NCI-H524 (cell line): ENCODE data around the gene PLCE1.
A peak's percentile ranks its signal among the peaks of the same experiment; 100 is the strongest.

Experiments used
- DNase-seq, 2 experiments: peaks; one replicate each; lab custom pipeline; 2025; lab: John Stamatoyannopoulos, UW

Gene PLCE1

DNA sequence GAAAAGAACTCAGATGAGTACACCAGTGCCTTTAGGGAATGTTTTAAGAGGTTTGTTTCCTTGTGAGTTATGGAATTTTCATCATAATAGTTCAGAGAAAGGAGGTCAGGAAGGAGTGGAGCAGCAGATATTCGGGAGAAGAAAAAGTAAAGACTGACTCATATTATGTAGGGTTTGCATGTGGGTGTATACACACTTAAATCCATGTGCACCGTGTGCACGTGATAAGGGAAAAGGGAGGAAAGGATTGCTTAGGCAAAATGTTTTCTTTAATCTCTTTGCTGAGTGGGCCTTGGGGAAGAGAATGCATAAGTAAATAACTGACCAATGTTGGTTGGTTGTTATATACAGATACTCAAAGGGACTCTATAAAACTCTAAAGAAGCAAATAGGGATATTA, 30.2 kb downstream of the PLCE1 start:
- DNase-seq = no peak

DNA sequence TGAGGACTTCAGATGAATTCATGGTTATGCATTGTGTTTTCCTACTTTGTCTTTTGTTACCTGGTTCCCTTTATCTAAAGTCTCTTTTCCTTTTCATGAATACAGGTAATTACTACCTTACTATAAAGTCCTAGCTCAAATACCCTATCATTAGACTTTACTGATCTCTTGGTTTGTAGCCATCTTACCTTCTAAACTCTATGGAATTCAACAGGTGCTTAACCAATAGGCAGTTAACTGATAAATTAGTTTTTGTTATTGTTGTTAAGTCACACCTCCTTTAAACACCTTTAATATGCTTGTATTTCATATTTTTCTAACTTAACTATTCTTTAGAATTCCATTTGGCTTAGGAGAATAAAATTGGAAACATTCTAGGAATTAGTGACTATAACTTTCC, 30.7 kb downstream of the PLCE1 start:
- DNase-seq = no peak

DNA sequence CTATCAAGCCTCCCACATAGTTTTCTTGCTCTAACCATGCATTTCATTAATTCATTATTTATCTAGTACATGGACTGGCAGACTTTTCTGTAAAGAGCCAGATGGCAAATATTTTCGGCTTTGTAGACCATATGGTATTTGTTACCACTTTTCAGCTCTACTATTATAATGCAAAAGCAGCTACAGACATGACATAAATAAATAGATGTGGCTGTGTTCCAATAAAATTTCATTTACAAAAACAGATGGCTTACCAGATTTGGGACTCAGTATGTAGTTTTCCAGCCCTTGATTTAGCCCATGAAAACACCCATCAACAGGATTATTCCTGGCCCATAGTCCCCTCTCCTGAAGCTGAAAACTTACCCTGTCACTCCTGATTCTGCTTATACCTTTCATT, 32.1 kb downstream of the PLCE1 start:
- peak in 1 of 2 experiments; percentile 28 for DNase-seq

DNA sequence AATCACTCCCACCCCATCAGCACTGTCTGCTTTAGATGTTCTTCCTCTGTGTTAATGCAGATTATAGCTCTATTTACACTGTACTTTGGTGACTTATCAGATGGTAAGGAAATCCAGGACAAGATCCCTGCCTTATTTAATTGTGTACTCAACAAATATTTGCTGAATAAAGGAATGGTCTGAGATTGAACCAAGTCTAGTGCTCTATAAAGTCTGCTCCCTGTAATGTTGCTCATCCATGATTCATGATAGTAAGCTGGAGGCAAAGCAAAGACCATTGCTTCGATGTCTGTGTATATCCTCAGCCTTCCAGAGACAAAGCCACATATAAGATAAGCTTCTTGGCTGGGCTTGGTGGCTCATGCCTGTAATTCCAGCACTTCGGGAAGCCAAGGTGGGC, 33.5 kb downstream of the PLCE1 start:
- DNase-seq = no peak

GRCh38 chr10:94029955-94030354, 36.2 kb downstream of the PLCE1 start:
- DNase-seq = no peak

DNA sequence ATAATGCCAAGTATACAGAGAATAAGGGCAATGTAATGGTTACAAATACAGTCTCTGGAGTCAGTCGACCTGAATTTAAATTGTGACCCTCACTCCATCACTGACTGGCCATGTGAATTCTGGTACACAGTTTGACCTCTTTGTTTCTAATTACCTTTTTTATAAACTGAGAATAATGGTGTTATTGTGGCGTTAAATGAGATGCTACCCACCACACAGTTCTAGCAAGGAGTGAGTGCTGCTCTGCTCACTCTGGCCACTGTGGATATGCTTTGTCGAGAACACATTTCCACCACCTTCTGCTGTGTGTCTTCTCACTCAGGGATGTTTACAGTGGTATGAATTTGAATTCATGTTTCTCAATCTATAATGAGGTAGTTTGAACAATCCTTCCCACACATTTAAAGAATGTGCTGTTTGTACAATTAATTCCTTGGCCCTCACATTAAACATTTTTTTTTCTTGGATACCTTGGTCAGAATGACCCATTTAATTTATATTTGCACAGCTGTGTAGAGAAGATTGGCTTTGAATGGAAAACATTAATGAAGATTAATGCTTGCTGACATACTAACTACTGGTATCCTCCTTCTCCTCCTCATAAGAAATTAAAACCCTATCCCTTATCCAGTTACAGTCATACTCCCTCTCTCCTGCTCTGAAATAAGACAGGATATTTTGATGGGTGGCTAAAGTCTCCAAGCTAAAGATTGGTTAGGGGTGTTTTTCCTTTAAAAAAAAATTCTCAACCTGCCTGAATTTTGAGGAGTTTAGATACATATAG, 42.4 kb downstream of the PLCE1 start:
- no peak for DNase-seq

DNA sequence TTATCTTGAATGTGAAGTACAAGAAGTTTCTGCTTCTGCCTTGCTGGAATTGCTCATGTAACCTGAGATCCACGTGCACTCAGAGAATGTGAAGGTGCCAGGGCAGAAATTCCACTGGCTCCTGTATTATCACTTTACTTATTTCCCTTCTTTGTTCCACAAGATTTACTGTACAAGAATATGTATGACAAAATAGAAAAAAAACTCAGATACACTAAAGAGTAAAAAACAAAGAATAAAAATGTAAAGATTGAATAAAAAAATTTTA, 43.0 kb downstream of the PLCE1 start:
- DNase-seq = no peak

DNA sequence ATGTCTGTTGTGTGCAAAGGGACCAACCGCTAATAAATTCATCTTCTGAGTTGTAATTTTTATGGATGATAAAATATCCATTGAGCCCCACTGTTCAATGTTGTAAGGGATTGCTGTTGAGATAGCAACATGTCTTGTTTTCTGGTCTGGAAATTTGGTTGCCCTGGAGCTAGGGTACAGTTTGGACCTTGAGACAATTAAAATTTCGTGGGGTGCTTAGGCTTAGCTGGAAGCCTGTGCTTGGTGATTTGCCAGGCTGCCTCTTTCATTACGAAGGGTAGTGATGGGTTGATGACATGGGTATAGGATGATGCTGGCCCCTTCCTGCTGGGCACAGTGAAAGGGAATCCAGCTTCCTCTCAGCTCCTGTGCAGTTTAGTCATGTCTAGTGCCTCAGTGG, 43.6 kb downstream of the PLCE1 start:
- DNase-seq = no peak

GRCh38 chr10:94038024-94038423, 44.3 kb downstream of the PLCE1 start:
- no peak for DNase-seq

- no peak for DNase-seq
Measured at GRCh38 chr10:94041206-94041605, 47.5 kb downstream of the PLCE1 start.

GRCh38 chr10:94042001-94042833, 48.5 kb downstream of the PLCE1 start:
- DNase-seq = no peak

DNA sequence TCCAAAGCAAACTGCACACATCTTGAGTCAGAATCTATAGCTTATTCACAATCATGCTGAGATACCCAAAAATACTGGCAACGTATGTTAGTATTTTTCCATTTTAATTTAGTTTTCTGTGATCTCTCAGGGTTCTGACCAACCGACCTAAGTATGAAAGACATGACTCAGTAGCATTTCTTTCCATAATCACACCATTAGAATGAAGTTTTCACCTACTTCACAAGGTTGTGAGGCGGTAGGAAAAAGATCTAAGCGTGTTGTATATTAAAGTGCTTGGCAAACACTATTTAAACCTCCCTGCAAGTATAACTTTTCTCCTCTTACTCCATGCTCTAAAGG, 49.1 kb downstream of the PLCE1 start:
- DNase-seq = no peak
